ENCODE data around the gene CYP11A1. TPM values are rescaled to one million over a fixed set of nuclear protein-coding genes. Genes with fewer than 3 reads are reported as not detected.
A peak's percentile ranks its signal among the peaks of the same experiment; 100 is the strongest.

CYP11A1 gene
- total RNA-seq, 1 donor from 2014 or later = 2.0 TPM

GRCh38 chr15:74408385-74408784, 40.9 kb upstream of the CYP11A1 start:
- Histone ChIP-seq H3K36me3 (ENCODE audit: control insufficient read depth, insufficient read depth, low read length) (peaks cover 4% of the 10 kb centered on the region), H3K4me3 (ENCODE audit: low read depth, low read length) (no peak overlapping the region), H3K27me3 (ENCODE audit: control insufficient read depth, insufficient read depth, low read length) (no peaks in the 10 kb centered on the region)
- TF ChIP-seq, protein P1, sequence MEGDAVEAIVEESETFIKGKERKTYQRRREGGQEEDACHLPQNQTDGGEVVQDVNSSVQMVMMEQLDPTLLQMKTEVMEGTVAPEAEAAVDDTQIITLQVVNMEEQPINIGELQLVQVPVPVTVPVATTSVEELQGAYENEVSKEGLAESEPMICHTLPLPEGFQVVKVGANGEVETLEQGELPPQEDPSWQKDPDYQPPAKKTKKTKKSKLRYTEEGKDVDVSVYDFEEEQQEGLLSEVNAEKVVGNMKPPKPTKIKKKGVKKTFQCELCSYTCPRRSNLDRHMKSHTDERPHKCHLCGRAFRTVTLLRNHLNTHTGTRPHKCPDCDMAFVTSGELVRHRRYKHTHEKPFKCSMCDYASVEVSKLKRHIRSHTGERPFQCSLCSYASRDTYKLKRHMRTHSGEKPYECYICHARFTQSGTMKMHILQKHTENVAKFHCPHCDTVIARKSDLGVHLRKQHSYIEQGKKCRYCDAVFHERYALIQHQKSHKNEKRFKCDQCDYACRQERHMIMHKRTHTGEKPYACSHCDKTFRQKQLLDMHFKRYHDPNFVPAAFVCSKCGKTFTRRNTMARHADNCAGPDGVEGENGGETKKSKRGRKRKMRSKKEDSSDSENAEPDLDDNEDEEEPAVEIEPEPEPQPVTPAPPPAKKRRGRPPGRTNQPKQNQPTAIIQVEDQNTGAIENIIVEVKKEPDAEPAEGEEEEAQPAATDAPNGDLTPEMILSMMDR (IDR thresholded peaks at IDR 0.05; ENCODE audit: insufficient read depth, low read length, poor library complexity, severe bottlenecking) = no peak
- no peak for DNase-seq (ENCODE audit: low read depth)

GRCh38 chr15:74406992-74407705, 39.7 kb upstream of the CYP11A1 start:
- no peak overlapping the region for H3K4me3 ChIP-seq (ENCODE audit: low read depth, low read length)
- TF ChIP-seq, protein P1 (IDR thresholded peaks at IDR 0.05; ENCODE audit: insufficient read depth, low read length, poor library complexity, severe bottlenecking) = peak; percentile 21
- no peaks in the 10 kb centered on the region for H3K27me3 ChIP-seq (ENCODE audit: control insufficient read depth, insufficient read depth, low read length)
- peaks cover 3% of the 10 kb centered on the region for H3K36me3 ChIP-seq (ENCODE audit: control insufficient read depth, insufficient read depth, low read length)
- peak; percentile 91 for DNase-seq (ENCODE audit: low read depth)

DNA sequence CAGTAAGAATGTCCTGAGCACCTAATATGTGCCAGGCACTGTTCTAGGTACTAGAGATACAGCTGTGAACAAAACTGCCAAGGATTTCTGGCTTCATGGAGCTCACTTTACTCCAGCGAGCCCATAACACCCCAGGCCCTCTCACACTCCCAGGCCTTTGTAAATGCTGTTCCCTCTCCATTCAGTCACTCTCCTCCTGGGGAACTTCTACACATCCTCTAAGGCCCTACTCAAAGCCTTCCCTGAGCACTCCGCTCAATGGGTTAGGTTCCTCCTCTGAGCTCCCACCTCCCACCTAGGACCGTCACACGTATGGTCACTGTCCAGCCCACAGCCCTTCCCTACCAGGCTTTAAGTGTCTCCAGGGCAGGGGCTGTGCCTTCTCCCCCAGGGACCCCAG, 39.1 kb upstream of the CYP11A1 start:
- Histone ChIP-seq H3K4me3 (ENCODE audit: low read depth, low read length) (no peak overlapping the region), H3K36me3 (ENCODE audit: control insufficient read depth, insufficient read depth, low read length) (peaks cover 1% of the 10 kb centered on the region), H3K27me3 (ENCODE audit: control insufficient read depth, insufficient read depth, low read length) (no peaks in the 10 kb centered on the region)
- DNase-seq (ENCODE audit: low read depth) = no peak
- TF ChIP-seq, protein P1 (IDR thresholded peaks at IDR 0.05; ENCODE audit: insufficient read depth, low read length, poor library complexity, severe bottlenecking) = no peak

- H3K27me3 ChIP-seq (ENCODE audit: control insufficient read depth, insufficient read depth, low read length) = no peaks in the 10 kb centered on the region
- DNase-seq (ENCODE audit: low read depth) = no peak
- no peak overlapping the region for H3K4me3 ChIP-seq (ENCODE audit: low read depth, low read length)
- H3K36me3 ChIP-seq (ENCODE audit: control insufficient read depth, insufficient read depth, low read length) = peaks cover 1% of the 10 kb centered on the region
- TF ChIP-seq, protein P1 (IDR thresholded peaks at IDR 0.05; ENCODE audit: insufficient read depth, low read length, poor library complexity, severe bottlenecking) = no peak
Observed at GRCh38 chr15:74405823-74406222, 38.4 kb upstream of the CYP11A1 start.

DNA sequence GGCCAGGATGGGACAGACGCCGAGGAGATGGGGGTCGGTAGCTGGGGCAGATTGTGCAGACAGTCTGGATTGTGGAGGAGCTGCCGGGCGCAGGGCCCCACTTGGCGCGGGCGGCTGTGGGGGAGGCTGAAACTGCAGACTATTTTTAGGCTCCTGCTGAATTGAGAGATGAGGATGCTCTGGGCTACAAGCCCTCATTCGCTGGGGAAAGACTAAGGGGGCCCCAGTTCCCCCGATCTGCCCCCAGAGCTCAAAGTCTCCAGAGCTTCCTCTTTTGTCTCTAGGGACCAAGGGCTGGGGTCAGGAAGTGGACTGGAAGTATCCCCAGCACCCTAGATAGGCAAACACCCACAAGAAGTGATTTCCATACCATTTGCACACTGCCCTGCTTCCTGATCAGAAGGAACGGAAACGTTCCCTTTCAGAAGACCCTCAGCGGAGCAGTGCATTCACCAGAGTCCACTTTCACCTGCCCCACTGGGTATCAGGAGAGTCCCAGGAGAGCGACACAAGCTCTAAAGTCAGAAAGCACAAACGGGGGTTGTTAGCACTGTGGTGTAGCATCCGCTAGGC, 36.6 kb upstream of the CYP11A1 start:
- Histone ChIP-seq H3K36me3 (ENCODE audit: control insufficient read depth, insufficient read depth, low read length) (no peaks in the 10 kb centered on the region), H3K27me3 (ENCODE audit: control insufficient read depth, insufficient read depth, low read length) (no peaks in the 10 kb centered on the region), H3K4me3 (ENCODE audit: low read depth, low read length) (no peak overlapping the region)
- no peak for DNase-seq (ENCODE audit: low read depth)
- TF ChIP-seq, protein P1 (IDR thresholded peaks at IDR 0.05; ENCODE audit: insufficient read depth, low read length, poor library complexity, severe bottlenecking) = no peak

- Histone ChIP-seq H3K36me3 (ENCODE audit: control insufficient read depth, insufficient read depth, low read length) (no peaks in the 10 kb centered on the region), H3K4me3 (ENCODE audit: low read depth, low read length) (no peak overlapping the region), H3K27me3 (ENCODE audit: control insufficient read depth, insufficient read depth, low read length) (no peaks in the 10 kb centered on the region)
- TF ChIP-seq, protein P1 (IDR thresholded peaks at IDR 0.05; ENCODE audit: insufficient read depth, low read length, poor library complexity, severe bottlenecking) = no peak
- DNase-seq (ENCODE audit: low read depth) = no peak
Observed at GRCh38 chr15:74403588-74403919, 36.1 kb upstream of the CYP11A1 start.
